ENCODE data around the gene FASTKD1.

Gene FASTKD1

DNA sequence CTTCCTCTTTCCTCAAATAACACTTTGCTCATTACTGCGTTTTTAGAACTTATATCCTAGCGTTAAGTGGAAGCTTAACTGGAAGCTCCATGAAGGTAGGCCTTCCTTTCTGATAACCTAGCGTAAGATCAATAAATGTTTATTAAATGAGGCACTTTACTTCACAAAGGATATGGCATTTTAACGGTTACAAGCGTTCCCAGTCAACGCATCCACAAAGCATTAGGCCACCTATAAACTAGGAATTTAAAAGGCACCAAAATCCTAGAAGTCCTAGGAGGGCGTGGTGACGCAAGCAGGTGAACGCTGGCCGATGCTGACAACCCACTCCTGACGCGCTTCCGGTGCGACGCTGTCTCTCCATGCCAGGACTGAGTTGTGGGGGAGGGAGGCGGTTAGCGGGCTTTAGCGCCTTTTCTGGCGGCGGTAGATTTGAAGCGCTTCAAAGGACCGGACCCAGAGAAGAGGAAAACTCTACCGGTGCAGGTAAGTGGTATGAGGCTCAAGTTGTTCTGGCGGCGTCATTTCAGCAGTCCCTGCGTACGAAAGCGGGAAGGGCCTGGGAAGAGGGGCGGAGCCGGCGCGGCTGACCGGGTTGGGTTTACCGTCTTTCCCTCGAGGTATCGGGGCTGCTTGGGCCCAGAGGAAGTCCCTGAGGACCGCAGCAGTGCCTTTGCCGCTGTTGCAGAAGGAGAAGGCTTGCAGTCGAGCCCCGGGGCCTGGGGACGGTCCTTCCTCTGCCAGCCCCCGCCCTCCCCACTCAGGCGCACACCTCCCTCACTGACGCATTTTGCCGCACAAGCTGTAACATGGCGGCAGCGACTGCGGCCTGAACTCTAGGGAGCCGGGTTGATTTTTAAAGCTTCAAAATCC, 10.6 kb upstream of the FASTKD1 start, which contains the start of gene PPIG (continued):
- peak; percentile 30; the same call in 1 of the 2 replicates for TF ChIP-seq ZNF394 (tag by site-specific recombination; IDR thresholded peaks at IDR 0.05; ENCODE audit: borderline replicate concordance)
- TF ChIP-seq, protein P1, sequence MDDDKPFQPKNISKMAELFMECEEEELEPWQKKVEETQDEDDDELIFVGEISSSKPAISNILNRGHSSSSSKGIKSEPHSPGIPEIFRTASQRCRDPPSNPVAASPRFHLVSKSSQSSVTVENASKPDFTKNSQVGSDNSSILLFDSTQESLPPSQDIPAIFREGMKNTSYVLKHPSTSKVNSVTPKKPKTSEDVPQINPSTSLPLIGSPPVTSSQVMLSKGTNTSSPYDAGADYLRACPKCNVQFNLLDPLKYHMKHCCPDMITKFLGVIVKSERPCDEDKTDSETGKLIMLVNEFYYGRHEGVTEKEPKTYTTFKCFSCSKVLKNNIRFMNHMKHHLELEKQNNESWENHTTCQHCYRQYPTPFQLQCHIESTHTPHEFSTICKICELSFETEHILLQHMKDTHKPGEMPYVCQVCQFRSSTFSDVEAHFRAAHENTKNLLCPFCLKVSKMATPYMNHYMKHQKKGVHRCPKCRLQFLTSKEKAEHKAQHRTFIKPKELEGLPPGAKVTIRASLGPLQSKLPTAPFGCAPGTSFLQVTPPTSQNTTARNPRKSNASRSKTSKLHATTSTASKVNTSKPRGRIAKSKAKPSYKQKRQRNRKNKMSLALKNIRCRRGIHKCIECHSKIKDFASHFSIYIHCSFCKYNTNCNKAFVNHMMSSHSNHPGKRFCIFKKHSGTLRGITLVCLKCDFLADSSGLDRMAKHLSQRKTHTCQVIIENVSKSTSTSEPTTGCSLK (tag by site-specific recombination; IDR thresholded peaks at IDR 0.05), result no peak
- no peak for TF ChIP-seq HOXD13 (CRISPR knock-in tag; IDR thresholded peaks at IDR 0.05; ENCODE audit: borderline replicate concordance)
- TF ChIP-seq, protein P2, sequence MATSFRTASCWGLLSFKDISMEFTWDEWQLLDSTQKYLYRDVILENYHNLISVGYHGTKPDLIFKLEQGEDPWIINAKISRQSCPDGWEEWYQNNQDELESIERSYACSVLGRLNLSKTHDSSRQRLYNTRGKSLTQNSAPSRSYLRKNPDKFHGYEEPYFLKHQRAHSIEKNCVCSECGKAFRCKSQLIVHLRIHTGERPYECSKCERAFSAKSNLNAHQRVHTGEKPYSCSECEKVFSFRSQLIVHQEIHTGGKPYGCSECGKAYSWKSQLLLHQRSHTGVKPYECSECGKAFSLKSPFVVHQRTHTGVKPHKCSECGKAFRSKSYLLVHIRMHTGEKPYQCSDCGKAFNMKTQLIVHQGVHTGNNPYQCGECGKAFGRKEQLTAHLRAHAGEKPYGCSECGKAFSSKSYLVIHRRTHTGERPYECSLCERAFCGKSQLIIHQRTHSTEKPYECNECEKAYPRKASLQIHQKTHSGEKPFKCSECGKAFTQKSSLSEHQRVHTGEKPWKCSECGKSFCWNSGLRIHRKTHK (tag by site-specific recombination; IDR thresholded peaks at IDR 0.05), result no peak
- TF ChIP-seq ZNF521 (tag by site-specific recombination; IDR thresholded peaks at IDR 0.05), result no peak
- no peak for TF ChIP-seq ZNF530 (tag by site-specific recombination; IDR thresholded peaks at IDR 0.05; ENCODE audit: low read depth)
- TF ChIP-seq ZNF211 (tag by site-specific recombination; IDR thresholded peaks at IDR 0.05; ENCODE audit: low read depth), result no peak
- TF ChIP-seq ZNF292 (tag by site-specific recombination; IDR thresholded peaks at IDR 0.05; ENCODE audit: borderline replicate concordance, low read depth), result no peak
- TF ChIP-seq ZNF549 (tag by site-specific recombination; IDR thresholded peaks at IDR 0.05), result peak; percentile 38; the same call in 1 of the 2 replicates
- no peak for TF ChIP-seq ZNF624 (tag by site-specific recombination; IDR thresholded peaks at IDR 0.05)
- TF ChIP-seq ZNF350 (tag by site-specific recombination; IDR thresholded peaks at IDR 0.05), result no peak
- no peak for TF ChIP-seq ZBTB49 (tag by site-specific recombination; IDR thresholded peaks at IDR 0.05; ENCODE audit: low read depth)
- TF ChIP-seq ZNF513 (tag by site-specific recombination; IDR thresholded peaks at IDR 0.05), result no peak
- peak; percentile 70 for TF ChIP-seq SP2 (tag by site-specific recombination; IDR thresholded peaks at IDR 0.05)
- no peak for TF ChIP-seq FEZF1 (tag by site-specific recombination; IDR thresholded peaks at IDR 0.05)
- TF ChIP-seq ZNF529 (tag by site-specific recombination; IDR thresholded peaks at IDR 0.05; ENCODE audit: insufficient replicate concordance), result no peak
- peak; percentile 69; the same call in 1 of the 2 replicates for TF ChIP-seq ZNF639 (tag by site-specific recombination; IDR thresholded peaks at IDR 0.05)
- TF ChIP-seq ZNF510 (tag by site-specific recombination; IDR thresholded peaks at IDR 0.05; ENCODE audit: insufficient replicate concordance), result no peak
- no peak for TF ChIP-seq ZNF473 (tag by site-specific recombination; IDR thresholded peaks at IDR 0.05)
- no peak for TF ChIP-seq ZBTB7A (tag by site-specific recombination; IDR thresholded peaks at IDR 0.05; ENCODE audit: low read depth)
- no peak for TF ChIP-seq ZNF658 (tag by site-specific recombination; IDR thresholded peaks at IDR 0.05)
- no peak for TF ChIP-seq GLIS2 (tag by site-specific recombination; IDR thresholded peaks at IDR 0.05)
- TF ChIP-seq TCF7L2 (IDR thresholded peaks at IDR 0.05; ENCODE audit: borderline replicate concordance, low read depth, low read length), result no peak
- TF ChIP-seq, protein P3, sequence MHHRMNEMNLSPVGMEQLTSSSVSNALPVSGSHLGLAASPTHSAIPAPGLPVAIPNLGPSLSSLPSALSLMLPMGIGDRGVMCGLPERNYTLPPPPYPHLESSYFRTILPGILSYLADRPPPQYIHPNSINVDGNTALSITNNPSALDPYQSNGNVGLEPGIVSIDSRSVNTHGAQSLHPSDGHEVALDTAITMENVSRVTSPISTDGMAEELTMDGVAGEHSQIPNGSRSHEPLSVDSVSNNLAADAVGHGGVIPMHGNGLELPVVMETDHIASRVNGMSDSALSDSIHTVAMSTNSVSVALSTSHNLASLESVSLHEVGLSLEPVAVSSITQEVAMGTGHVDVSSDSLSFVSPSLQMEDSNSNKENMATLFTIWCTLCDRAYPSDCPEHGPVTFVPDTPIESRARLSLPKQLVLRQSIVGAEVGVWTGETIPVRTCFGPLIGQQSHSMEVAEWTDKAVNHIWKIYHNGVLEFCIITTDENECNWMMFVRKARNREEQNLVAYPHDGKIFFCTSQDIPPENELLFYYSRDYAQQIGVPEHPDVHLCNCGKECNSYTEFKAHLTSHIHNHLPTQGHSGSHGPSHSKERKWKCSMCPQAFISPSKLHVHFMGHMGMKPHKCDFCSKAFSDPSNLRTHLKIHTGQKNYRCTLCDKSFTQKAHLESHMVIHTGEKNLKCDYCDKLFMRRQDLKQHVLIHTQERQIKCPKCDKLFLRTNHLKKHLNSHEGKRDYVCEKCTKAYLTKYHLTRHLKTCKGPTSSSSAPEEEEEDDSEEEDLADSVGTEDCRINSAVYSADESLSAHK (tag by site-specific recombination; IDR thresholded peaks at IDR 0.05), result peak; percentile 19; the same call in 1 of the 2 replicates
- no peak for TF ChIP-seq ZNF677 (tag by site-specific recombination; IDR thresholded peaks at IDR 0.05)
- TF ChIP-seq HOXC10 (CRISPR knock-in tag; IDR thresholded peaks at IDR 0.05), result peak; percentile 12; the same call in 1 of the 2 replicates

Data from HEK293 (cell line).